ENCODE measurements around the gene CTIF. TPM values are rescaled to one million over a fixed set of nuclear protein-coding genes. Genes with fewer than 3 reads are reported as not detected.

The CTIF gene
- total RNA-seq, 2 experiments from 2014 or later = 0.06 to 0.38 TPM

- Histone ChIP-seq H3K9me3 (ENCODE audit: low read length) (no peaks in the 10 kb centered on the region), H3K4me3 (ENCODE audit: low read depth, low read length, poor library complexity, severe bottlenecking) (no peak overlapping the region), H3K9me2 (ENCODE audit: insufficient read depth, low read length) (no peaks in the 10 kb centered on the region), H3K27ac (ENCODE audit: low read depth, low read length, poor library complexity, severe bottlenecking) (no peak overlapping the region), H3K36me3 (ENCODE audit: insufficient read depth, low read length) (no peaks in the 10 kb centered on the region), H4K20me1 (ENCODE audit: insufficient read depth, low read length) (no peaks in the 10 kb centered on the region), H2AFZ (ENCODE audit: low read length) (peak overlapping the region; percentile 67; the same call in 1 of the 2 replicates), H3K79me2 (ENCODE audit: insufficient read depth, low read depth, low read length) (no peaks in the 10 kb centered on the region), H3K4me1 (ENCODE audit: insufficient read depth, low read length, poor library complexity, severe bottlenecking) (peaks cover 34% of the 10 kb centered on the region), H3K4me2 (ENCODE audit: low read length) (no peak overlapping the region)
- BruUV-seq (replicated peaks) = no TSS peak
- POLR2A ChIA-PET = no interaction called here
- intact Hi-C loops (cut with micrococcal nuclease; ENCODE audit: unreplicated experiment) = loop anchor here (1.0 to 5.0 kb wide), 4 partner anchors 120 to 245 kb away; partner anchors contain the start of gene SMAD7
- CTCF ChIA-PET (ENCODE audit: unreplicated experiment) = interaction anchor here (0.7 to 0.8 kb wide), 2 partner anchors 72 to 155 kb away, joined by 3 to 6 read pairs; no protein-coding TSS in a partner anchor
- no peak for TF ChIP-seq EZH2phosphoT487 (IDR thresholded peaks at IDR 0.05; ENCODE audit: borderline replicate concordance, low read depth, low read length)
- peak; percentile 86 for TF ChIP-seq CTCF (conservative IDR thresholded peaks at IDR 0.05; ENCODE audit: low read length)
- peak; percentile 68 for DNase-seq (ENCODE audit: low spot score)
These were observed 238.4 kb downstream of the CTIF start for GRCh38 chr18:48777026-48777743.

DNA sequence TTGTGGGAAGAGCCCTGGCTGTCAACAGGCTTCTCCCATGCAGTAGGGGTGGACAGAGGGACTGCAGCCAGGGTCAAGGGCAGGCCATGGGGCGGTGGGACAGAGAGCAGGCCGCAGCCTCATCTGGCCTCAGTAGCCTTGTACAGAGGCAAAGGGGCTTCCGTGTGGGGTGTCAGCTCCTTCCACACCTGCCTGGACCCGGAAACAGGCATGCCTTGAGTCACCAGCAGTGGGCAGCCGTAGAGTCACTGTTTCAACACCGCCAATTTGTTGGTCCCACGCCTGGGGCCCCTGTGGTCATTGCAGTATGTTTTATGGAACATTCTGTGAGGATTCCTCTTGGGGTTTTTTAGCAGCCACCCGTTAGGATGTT, 238.9 kb downstream of the CTIF start:
- H3K79me2 ChIP-seq (ENCODE audit: insufficient read depth, low read depth, low read length) = no peaks in the 10 kb centered on the region
- H3K36me3 ChIP-seq (ENCODE audit: insufficient read depth, low read length) = no peaks in the 10 kb centered on the region
- DNase-seq (ENCODE audit: low spot score) = no peak
- H3K4me2 ChIP-seq (ENCODE audit: low read length) = no peak overlapping the region
- H4K20me1 ChIP-seq (ENCODE audit: insufficient read depth, low read length) = no peaks in the 10 kb centered on the region
- ChIA-PET CTCF (ENCODE audit: unreplicated experiment) (interaction anchor here (0.7 to 1.0 kb wide), 3 partner anchors 71 to 155 kb away, joined by 3 to 6 read pairs (median 3); no protein-coding TSS in a partner anchor), POLR2A (interaction anchor here (0.6 kb wide), 1 partner anchor 638 kb away, joined by 3 read pairs; no protein-coding TSS in a partner anchor)
- no peak overlapping the region; the same call in 1 of the 2 replicates for H2AFZ ChIP-seq (ENCODE audit: low read length)
- intact Hi-C loops (cut with micrococcal nuclease; ENCODE audit: unreplicated experiment) = loop anchor here (1.0 to 5.0 kb wide), 4 partner anchors 120 to 245 kb away; partner anchors contain the start of gene SMAD7
- no peak overlapping the region for H3K27ac ChIP-seq (ENCODE audit: low read depth, low read length, poor library complexity, severe bottlenecking)
- no peaks in the 10 kb centered on the region for H3K9me3 ChIP-seq (ENCODE audit: low read length)
- no peaks in the 10 kb centered on the region for H3K9me2 ChIP-seq (ENCODE audit: insufficient read depth, low read length)
- no TSS peak for BruUV-seq (replicated peaks)
- TF ChIP-seq CTCF (conservative IDR thresholded peaks at IDR 0.05; ENCODE audit: low read length) = no peak
- no peak for TF ChIP-seq EZH2phosphoT487 (IDR thresholded peaks at IDR 0.05; ENCODE audit: borderline replicate concordance, low read depth, low read length)
- H3K4me3 ChIP-seq (ENCODE audit: low read depth, low read length, poor library complexity, severe bottlenecking) = no peak overlapping the region
- H3K4me1 ChIP-seq (ENCODE audit: insufficient read depth, low read length, poor library complexity, severe bottlenecking) = peaks cover 38% of the 10 kb centered on the region

Measured in OCI-LY7 (cell line).